K562 (cell line): Measurements from ENCODE around the gene TTLL12. TPM values are rescaled to one million over a fixed set of nuclear protein-coding genes. Genes with fewer than 3 reads are reported as not detected.
A peak's percentile ranks its signal among the peaks of the same experiment; 100 is the strongest.

Source experiments
- BMI1 ChIP-seq: fragments of 150-350 bp; IDR thresholded peaks from 2 replicates; pipeline ENCODE4 v1.6.1; 2014; ENCODE audit warnings: low read length
- CC2D1A ChIP-seq: fragments of 450-650 bp; IDR thresholded peaks from 2 replicates; pipeline ENCODE4 v1.6.1; 2017; ENCODE audit warnings: mild to moderate bottlenecking
- CTCF ChIP-seq, 3 experiments: IDR thresholded peaks in 2 of 3; conservative IDR thresholded peaks in 1 of 3; 2 replicates each; pipeline ENCODE4 v1.5.1; 2011 to 2012; ENCODE audit warnings: low read length in 3 of 3, mild to moderate bottlenecking in 3 of 3, control low read depth in 2 of 3, improper control_type of control experiment in 1 of 3, inconsistent platforms in 1 of 3, low read depth in 1 of 3, mixed read lengths in 1 of 3, moderate library complexity in 1 of 3; ENCODE audit not compliant: insufficient read depth in 2 of 3
- CTCFL ChIP-seq: IDR thresholded peaks from 2 replicates; pipeline ENCODE4 v1.6.1; 2011; ENCODE audit warnings: borderline replicate concordance, low read depth, mild to moderate bottlenecking, moderate library complexity, low read length; ENCODE audit not compliant: insufficient read depth, poor library complexity, severe bottlenecking
- DIDO1 ChIP-seq: fragments of 450-650 bp; IDR thresholded peaks from 2 replicates; pipeline ENCODE4 v1.6.1; 2016; ENCODE audit warnings: low read depth, missing biosample characterization, missing genetic modification characterization
- GABPB2 ChIP-seq: fragments of 250-450 bp; sonication (Bioruptor Pico); conservative IDR thresholded peaks from 2 replicates; pipeline ENCODE4 v1.5.1; 2021; ENCODE audit warnings: mild to moderate bottlenecking
- GMEB1 ChIP-seq: fragments of 250-450 bp; sonication (Bioruptor Pico); IDR thresholded peaks from 2 replicates; pipeline ENCODE4 v1.4.0; 2020; ENCODE audit warnings: mild to moderate bottlenecking
- NCOR1 ChIP-seq: fragments of 450-650 bp; IDR thresholded peaks from 2 replicates; pipeline ENCODE4 v1.6.1; 2016; ENCODE audit warnings: mild to moderate bottlenecking, moderate library complexity
- PKNOX1 ChIP-seq: fragments of 450-650 bp; IDR thresholded peaks from 2 replicates; pipeline ENCODE4 v1.6.1; 2016
- SIN3B ChIP-seq: fragments of 450-650 bp; IDR thresholded peaks from 2 replicates; pipeline ENCODE4 v1.6.1; 2017; ENCODE audit warnings: low read depth, mild to moderate bottlenecking, moderate library complexity
- SOX6 ChIP-seq: fragments of 450-650 bp; IDR thresholded peaks from 2 replicates; pipeline ENCODE4 v1.6.1; 2014; ENCODE audit warnings: mild to moderate bottlenecking
- SRF ChIP-seq, 2 experiments: fragments of 250-450, 450-650 bp in 1 of 2; sonication (Bioruptor Pico) in 1 of 2; sonication (generic) in 1 of 2; formaldehyde crosslinking; IDR thresholded peaks; 2 replicates each; pipeline versions ENCODE4 v1.5.0 to v1.5.1; 2020 to 2022; ENCODE audit warnings: mild to moderate bottlenecking in 1 of 2, missing genetic modification reagents in 1 of 2
- TBP ChIP-seq: optimal IDR thresholded peaks from 2 replicates; pipeline ENCODE3; 2011; ENCODE audit warnings: low read depth, low read length, improper control_type of control experiment
- TOE1 ChIP-seq, 2 experiments: fragments of 450-650 bp in 1 of 2; sonication (generic) in 1 of 2; formaldehyde crosslinking in 1 of 2; IDR thresholded peaks; 2 replicates each; pipeline versions ENCODE4 v1.7.1 to v1.8.0; 2016 to 2022; ENCODE audit warnings: borderline replicate concordance in 2 of 2, mild to moderate bottlenecking in 2 of 2, antibody characterized with exemption in 1 of 2, inconsistent platforms in 1 of 2, low read depth in 1 of 2, missing genetic modification reagents in 1 of 2, moderate library complexity in 1 of 2
- TRIM24 ChIP-seq, 2 experiments: fragments of 450-650 bp; IDR thresholded peaks; 2 replicates each; pipeline ENCODE4 v1.6.1; 2016
- ZNF639 ChIP-seq, 2 experiments: fragments of 200-800 bp in 1 of 2; sonication (Bioruptor generic) in 1 of 2; sonication (generic) in 1 of 2; formaldehyde crosslinking in 1 of 2; IDR thresholded peaks in 1 of 2; conservative IDR thresholded peaks in 1 of 2; 2 replicates each; pipeline versions ENCODE4 v1.5.0 to v1.6.1; 2016 to 2020; ENCODE audit warnings: missing compliant biosample characterization in 1 of 2, missing genetic modification characterization in 1 of 2, missing genetic modification reagents in 1 of 2
- ZNF766 ChIP-seq: fragments of 200-800 bp; sonication (Bioruptor generic); conservative IDR thresholded peaks from 2 replicates; pipeline ENCODE4 v1.6.1; 2016; ENCODE audit warnings: missing genetic modification characterization, missing compliant biosample characterization
- polyA plus RNA-seq, 8 experiments: library from polyadenylated mRNA; depleted of rRNA in 4 of 8; stranded (reverse) in 5 of 8; unstranded in 3 of 8; fragments of >200 nt; fragmentation: Nextera tagmentation in 2 of 8; fragmentation: Illumina TruSeq in 1 of 8; extraction: Ambion mirVana in 2 of 8; extraction: Trizol in 1 of 8; gene quantifications; 2 replicates each; pipeline versions ENCODE4 v1.2.1 to v1.2.3, GENCODE V29; 2011 to 2014; ENCODE audit warnings: inconsistent platforms in 1 of 8, missing spikeins in 1 of 8
- total RNA-seq, 7 experiments: library from RNA; depleted of rRNA in 6 of 7; stranded (reverse); fragments of >200 nt in 6 of 7; fragmentation: Illumina TruSeq in 2 of 7; extraction: Trizol in 2 of 7; gene quantifications; 2 replicates each; pipeline versions ENCODE4 v1.2.1 to v1.2.3, GENCODE V29; 2011 to 2021; ENCODE audit warnings: low replicate concordance in 1 of 7

Gene TTLL12
- total and polyA plus RNA-seq, 9 of the 15 experiments (the other 6 are each of a cell fraction or from before 2014, with no cell fraction given): 1.3 to 128 (median 43.0) TPM

- peak; percentile 54 for TF ChIP-seq PKNOX1
- TF ChIP-seq CTCF (IDR thresholded peaks at IDR 0.05 in 2 of 3, conservative IDR thresholded peaks at IDR 0.05 in 1 of 3; ENCODE audit: insufficient read depth in 2 of 3, low read depth in 1 of 3, low read length in 3 of 3): peak; percentile 65 to 80 (median 76)
- TF ChIP-seq SOX6: peak; percentile 40; the same call in 1 of the 2 replicates
- TF ChIP-seq NCOR1: 0 out of 2 replicates have a peak, but pooled peaks have one; percentile 7
- peak; percentile 58; the same call in 1 of the 2 replicates for TF ChIP-seq TOE1 (IDR thresholded peaks at IDR 0.05; ENCODE audit: borderline replicate concordance)
- no peak for TF ChIP-seq TOE1 (CRISPR knock-in tag; IDR thresholded peaks at IDR 0.05; ENCODE audit: borderline replicate concordance, low read depth)
- TF ChIP-seq SRF (CRISPR knock-in tag; IDR thresholded peaks at IDR 0.05): peak in 1 of 2 experiments; percentile 51; a peak in 1 of 4 replicates
- peak; percentile 84 for TF ChIP-seq CTCFL
- TF ChIP-seq SIN3B: 0 out of 2 replicates have a peak, but pooled peaks have one; percentile 40
- peak; percentile 74 for TF ChIP-seq GMEB1 (CRISPR knock-in tag)
- peak; percentile 61; the same call in 1 of the 2 replicates for TF ChIP-seq ZNF766 (CRISPR knock-in tag)
- TF ChIP-seq TBP: peak; percentile 60
- TF ChIP-seq ZNF639 (CRISPR knock-in tag; conservative IDR thresholded peaks at IDR 0.05 in 1 of 2, IDR thresholded peaks at IDR 0.05 in 1 of 2): peak in 1 of 2 experiments; percentile 98; a peak in 2 of 4 replicates
- TF ChIP-seq CC2D1A: no peak
- no peak for TF ChIP-seq BMI1
- peak in 1 of 2 experiments; percentile 80; a peak in 2 of 4 replicates for TF ChIP-seq TRIM24 (IDR thresholded peaks at IDR 0.05)
- TF ChIP-seq GABPB2: no peak
- peak; percentile 61; the same call in 1 of the 2 replicates for TF ChIP-seq DIDO1 (tag)
These were observed 501 bp upstream of the TTLL12 start (continued) for GRCh38 chr22:43187171-43188099.
